WTC11 (cell line): ENCODE measurements around the gene ZNF732. TPM values are rescaled to one million over a fixed set of nuclear protein-coding genes. Genes with fewer than 3 reads are reported as not detected.

Experiments used
- ARID4B ChIP-seq: sonication (generic); formaldehyde crosslinking; IDR thresholded peaks from 2 replicates; pipeline ENCODE4 v1.8.0; 2023; ENCODE audit warnings: missing genetic modification reagents, mild to moderate bottlenecking, borderline replicate concordance
- ATF2 ChIP-seq: sonication (generic); formaldehyde crosslinking; IDR thresholded peaks from 2 replicates; pipeline ENCODE4 v1.8.1; 2022; ENCODE audit warnings: low read depth, missing genetic modification reagents, borderline replicate concordance
- CDX4 ChIP-seq: fragments of 250-450 bp; sonication (Bioruptor Pico); IDR thresholded peaks from 2 replicates; pipeline ENCODE4 v1.9.0; 2021; ENCODE audit warnings: moderate library complexity, mild to moderate bottlenecking, inconsistent platforms, borderline replicate concordance
- CREM ChIP-seq: sonication (generic); formaldehyde crosslinking; IDR thresholded peaks from 2 replicates; pipeline ENCODE4 v1.8.1; 2022; ENCODE audit warnings: mild to moderate bottlenecking, missing genetic modification reagents, moderate library complexity
- E2F4 ChIP-seq: sonication (generic); formaldehyde crosslinking; IDR thresholded peaks from 2 replicates; pipeline ENCODE4 v1.8.1; 2022; ENCODE audit warnings: low read depth, mild to moderate bottlenecking, moderate library complexity, missing genetic modification reagents, borderline replicate concordance
- E2F5 ChIP-seq: sonication (generic); formaldehyde crosslinking; IDR thresholded peaks from 2 replicates; pipeline ENCODE4 v1.8.1; 2022; ENCODE audit warnings: mild to moderate bottlenecking, moderate library complexity, missing genetic modification reagents
- ESRRA ChIP-seq: sonication (generic); formaldehyde crosslinking; IDR thresholded peaks from 2 replicates; pipeline ENCODE4 v1.8.1; 2022; ENCODE audit warnings: mild to moderate bottlenecking, missing genetic modification reagents, borderline replicate concordance
- FOXK1 ChIP-seq: sonication (generic); formaldehyde crosslinking; IDR thresholded peaks from 2 replicates; pipeline ENCODE4 v1.8.0; 2022; ENCODE audit warnings: mild to moderate bottlenecking, moderate library complexity, missing genetic modification reagents
- HMGXB4 ChIP-seq: sonication (generic); formaldehyde crosslinking; IDR thresholded peaks from 2 replicates; pipeline ENCODE4 v1.8.1; 2023; ENCODE audit warnings: mild to moderate bottlenecking, moderate library complexity, missing genetic modification reagents
- IRF2 ChIP-seq: sonication (generic); formaldehyde crosslinking; IDR thresholded peaks from 2 replicates; pipeline ENCODE4 v1.8.0; 2022; ENCODE audit warnings: low read depth, missing genetic modification reagents, borderline replicate concordance
- KAT7 ChIP-seq: sonication (generic); formaldehyde crosslinking; IDR thresholded peaks from 2 replicates; pipeline ENCODE4 v1.8.1; 2023; ENCODE audit warnings: missing genetic modification reagents, mild to moderate bottlenecking, borderline replicate concordance
- MLX ChIP-seq: sonication (generic); formaldehyde crosslinking; IDR thresholded peaks from 2 replicates; pipeline ENCODE4 v1.8.1; 2023; ENCODE audit warnings: mild to moderate bottlenecking, missing genetic modification reagents, moderate library complexity
- MYBL2 ChIP-seq: sonication (generic); formaldehyde crosslinking; IDR thresholded peaks from 2 replicates; pipeline ENCODE4 v1.8.1; 2023; ENCODE audit warnings: mild to moderate bottlenecking, moderate library complexity, missing genetic modification reagents
- NFYB ChIP-seq: sonication (generic); formaldehyde crosslinking; conservative IDR thresholded peaks from 2 replicates; pipeline ENCODE4 v1.8.0; 2022; ENCODE audit warnings: low read depth, missing genetic modification reagents
- SMAD3 ChIP-seq: sonication (generic); formaldehyde crosslinking; IDR thresholded peaks from 2 replicates; pipeline ENCODE4 v1.8.0; 2022; ENCODE audit warnings: missing genetic modification reagents, mild to moderate bottlenecking, borderline replicate concordance
- SP1 ChIP-seq: sonication (generic); formaldehyde crosslinking; conservative IDR thresholded peaks from 2 replicates; pipeline ENCODE4 v1.8.1; 2022; ENCODE audit warnings: missing genetic modification reagents
- TCF7 ChIP-seq: sonication (generic); formaldehyde crosslinking; IDR thresholded peaks from 2 replicates; pipeline ENCODE4 v1.8.0; 2022; ENCODE audit warnings: mild to moderate bottlenecking, low read depth, missing genetic modification reagents, moderate library complexity
- TEAD1 ChIP-seq: sonication (generic); formaldehyde crosslinking; IDR thresholded peaks from 2 replicates; pipeline ENCODE4 v1.8.0; 2022; ENCODE audit warnings: mild to moderate bottlenecking, missing genetic modification reagents
- TP53 ChIP-seq: sonication (generic); formaldehyde crosslinking; IDR thresholded peaks from 2 replicates; pipeline ENCODE4 v1.8.1; 2023; ENCODE audit warnings: mild to moderate bottlenecking, missing genetic modification reagents
- USF1 ChIP-seq: sonication (generic); formaldehyde crosslinking; IDR thresholded peaks from 2 replicates; pipeline ENCODE4 v1.8.0; 2022; ENCODE audit warnings: mild to moderate bottlenecking, missing genetic modification reagents
- ZBTB21 ChIP-seq: sonication (generic); formaldehyde crosslinking; IDR thresholded peaks from 2 replicates; pipeline ENCODE4 v1.8.1; 2023; ENCODE audit warnings: mild to moderate bottlenecking, missing genetic modification reagents, borderline replicate concordance
- ZBTB43 ChIP-seq: sonication (generic); formaldehyde crosslinking; IDR thresholded peaks from 2 replicates; pipeline ENCODE4 v1.8.1; 2023; ENCODE audit warnings: mild to moderate bottlenecking, missing genetic modification reagents
- ZNF232 ChIP-seq: sonication (generic); formaldehyde crosslinking; IDR thresholded peaks from 2 replicates; pipeline ENCODE4 v1.8.0; 2022; ENCODE audit warnings: mild to moderate bottlenecking, missing genetic modification reagents
- total RNA-seq: library from RNA; stranded (reverse); gene quantifications from 3 replicates; pipeline ENCODE4 v1.2.3, GENCODE V29; 2021

ZNF732 gene
- total RNA-seq, 1 experiment from 2014 or later: 33.8 TPM

GRCh38 chr4:304969-305680, at the start of gene ZNF732 (continued):
- TF ChIP-seq SP1 (peak; percentile 73), FOXK1 (peak; percentile 74), TEAD1 (CRISPR knock-in tag) (peak; percentile 46; the same call in 1 of the 2 replicates), IRF2 (CRISPR knock-in tag) (no peak), MYBL2 (CRISPR knock-in tag) (peak; percentile 86; the same call in 1 of the 2 replicates), ARID4B (CRISPR knock-in tag) (peak; percentile 96), USF1 (CRISPR knock-in tag) (0 out of 2 replicates have a peak, but pooled peaks have one; percentile 53), ATF2 (CRISPR knock-in tag) (no peak), CDX4 (CRISPR knock-in tag) (no peak), E2F4 (CRISPR knock-in tag) (peak; percentile 86), CREM (CRISPR knock-in tag) (0 out of 2 replicates have a peak, but pooled peaks have one; percentile 45), TCF7 (CRISPR knock-in tag) (peak; percentile 76; the same call in 1 of the 2 replicates), NFYB (CRISPR knock-in tag) (peak; percentile 85), ZBTB21 (CRISPR knock-in tag) (peak; percentile 71; the same call in 1 of the 2 replicates), ESRRA (peak; percentile 41; the same call in 1 of the 2 replicates), HMGXB4 (CRISPR knock-in tag) (peak; percentile 61), MLX (CRISPR knock-in tag) (no peak), E2F5 (peak; percentile 65; the same call in 1 of the 2 replicates), TP53 (peak; percentile 47; the same call in 1 of the 2 replicates), KAT7 (CRISPR knock-in tag) (peak; percentile 69; the same call in 1 of the 2 replicates), SMAD3 (CRISPR knock-in tag) (peak; percentile 84; the same call in 1 of the 2 replicates), ZNF232 (CRISPR knock-in tag) (0 out of 2 replicates have a peak, but pooled peaks have one; percentile 61), ZBTB43 (CRISPR knock-in tag) (peak; percentile 56; the same call in 1 of the 2 replicates)
- TF ChIP-seq, all 79 proteins: peak for 26
